IPS-NIHi7 (cell line): ENCODE results near the gene CCDC6.
"Not testable (repeated sequence)": the region's sequence is repeated elsewhere in the genome, so short reads cannot be mapped to it uniquely, and the experiment has no call there.

Experiments used
- DNase-seq: peaks from one replicate; pipeline ENCODE4 v3.0.0; 2012; ENCODE audit warnings: mixed read lengths; ENCODE audit errors: extremely low spot score

Gene CCDC6

DNA sequence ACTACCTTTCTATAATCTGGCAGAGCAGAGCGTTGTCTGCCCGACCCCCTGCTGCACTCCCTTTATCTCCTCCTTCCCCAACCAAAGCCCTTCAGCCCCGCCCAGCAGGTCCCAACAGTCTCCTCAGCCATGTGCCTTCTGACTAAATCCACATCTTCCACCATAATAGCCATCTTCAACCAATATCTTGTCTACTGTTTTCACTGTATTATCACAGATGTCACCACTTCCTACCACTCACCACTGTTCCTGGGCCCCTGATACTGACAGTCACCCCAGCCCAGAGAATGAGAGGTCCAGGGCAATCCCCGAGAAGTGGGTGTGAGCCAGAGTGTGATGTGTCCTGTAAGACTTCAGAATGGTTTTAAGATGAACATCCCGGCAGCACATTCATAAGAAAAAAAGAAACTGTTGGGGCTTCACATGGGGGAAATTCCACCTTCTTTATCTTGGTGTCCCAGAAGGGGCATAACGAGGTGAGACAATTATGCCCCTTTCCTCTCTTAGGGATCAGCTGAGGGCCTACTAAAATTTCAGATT is 25.3 kb downstream of the CCDC6 start:
- DNase-seq, result no peak

DNA sequence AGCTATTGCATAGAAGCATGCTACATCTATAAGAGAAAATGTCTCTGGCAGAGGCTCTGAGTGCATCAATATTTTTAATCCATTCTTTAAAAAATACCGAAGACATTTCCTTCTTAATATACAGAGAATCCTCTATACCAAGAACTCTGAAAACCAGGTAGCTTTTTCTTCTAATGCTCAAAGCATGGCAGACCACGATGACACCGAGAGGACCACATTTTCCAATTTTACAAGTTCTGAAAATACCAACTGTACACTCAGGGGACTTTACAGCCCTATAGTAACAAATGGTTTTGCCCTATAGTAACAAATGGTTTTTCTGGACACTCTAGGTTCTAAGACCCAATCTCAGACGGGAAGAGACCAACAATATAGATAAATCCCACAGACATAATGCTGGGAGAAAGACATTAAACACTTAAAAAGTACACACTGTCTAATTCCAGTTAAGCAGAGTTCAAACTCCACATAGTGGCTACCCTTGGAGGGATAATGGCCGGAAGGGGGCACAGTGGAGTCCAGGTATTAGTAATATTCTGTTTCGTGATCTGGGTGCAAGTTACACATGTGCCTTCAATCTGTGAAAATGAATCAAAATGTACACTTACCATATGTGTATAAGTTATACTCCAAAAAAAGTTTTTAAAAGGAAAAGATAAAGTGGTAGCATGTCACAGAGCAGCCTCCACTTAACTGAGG is 26.2 kb downstream of the CCDC6 start:
- no peak for DNase-seq

DNA sequence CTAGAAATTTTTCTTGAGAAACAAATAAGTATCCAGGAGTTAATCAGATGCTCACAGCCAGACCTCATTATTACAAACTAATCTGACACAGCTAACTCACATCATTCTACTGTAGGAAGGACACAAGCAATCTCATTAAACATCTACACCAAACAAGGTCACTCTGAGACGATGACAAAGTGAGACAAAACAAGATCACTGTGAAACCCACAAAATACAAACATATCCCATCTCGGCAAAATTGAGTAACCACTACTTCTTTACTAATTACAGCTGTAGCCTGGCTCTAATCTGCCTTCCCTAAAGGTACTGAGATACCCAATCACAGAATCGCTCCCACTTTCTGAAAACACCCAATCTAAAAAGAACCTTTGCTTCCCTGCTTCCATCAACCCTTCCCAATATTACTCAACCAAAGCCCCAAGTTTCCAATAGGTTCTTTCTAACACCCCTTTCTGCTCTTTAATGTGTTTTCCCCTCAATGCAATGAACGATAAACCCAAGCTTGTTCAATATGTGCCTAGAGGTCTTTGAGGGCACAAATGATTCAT is 26.9 kb downstream of the CCDC6 start:
- no peak for DNase-seq

DNA sequence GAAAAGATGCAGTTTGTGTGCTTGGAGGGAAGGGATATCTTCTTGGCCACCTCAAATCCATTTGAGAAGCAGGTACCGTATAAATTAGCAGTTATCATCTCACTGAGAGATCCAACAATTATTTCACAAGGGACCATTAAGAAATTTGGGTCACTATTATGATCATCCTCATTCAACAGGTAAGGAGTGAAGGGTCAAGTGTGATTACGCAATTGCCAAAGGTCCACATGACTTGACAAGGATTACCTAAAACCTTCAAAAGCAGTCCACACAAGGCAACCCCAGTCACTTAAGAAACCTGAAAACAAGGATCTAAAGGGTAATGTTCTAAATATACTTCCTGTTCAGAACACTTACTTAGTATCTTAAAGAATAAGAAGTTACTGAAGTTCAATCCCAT is 27.4 kb downstream of the CCDC6 start:
- no peak for DNase-seq

- DNase-seq, result no peak
Measured at GRCh38 chr10:59878289-59878688, 28.1 kb downstream of the CCDC6 start.

GRCh38 chr10:59877191-59877671 is 29.1 kb downstream of the CCDC6 start:
- no peak for DNase-seq

- no peak for DNase-seq
Measured at GRCh38 chr10:59876695-59877094, 29.7 kb downstream of the CCDC6 start.

- DNase-seq, result not testable (repeated sequence)
Measured at GRCh38 chr10:59876208-59876607, 30.1 kb downstream of the CCDC6 start.

DNA sequence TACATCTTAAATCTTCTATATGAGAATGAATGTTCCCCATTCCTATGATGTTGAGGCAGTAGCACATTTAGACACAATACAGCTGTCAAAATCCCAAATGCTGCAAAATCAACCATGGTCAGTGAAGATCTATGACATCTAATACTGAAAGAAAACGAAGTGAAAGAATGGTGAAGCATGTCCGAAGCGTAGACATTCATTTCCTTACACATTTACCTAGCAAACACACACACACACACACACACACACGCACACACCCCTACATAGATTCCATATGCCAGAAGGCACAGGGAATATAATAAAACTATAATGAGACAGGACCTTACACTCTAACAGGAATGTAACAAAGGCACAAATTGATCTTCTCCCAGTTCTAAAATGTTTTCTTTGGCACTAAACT is 32.5 kb downstream of the CCDC6 start:
- DNase-seq, result no peak

GRCh38 chr10:59872892-59873463 is 33.4 kb downstream of the CCDC6 start:
- DNase-seq, result no peak

- no peak for DNase-seq
Measured at GRCh38 chr10:59870152-59870551, 36.2 kb downstream of the CCDC6 start.

DNA sequence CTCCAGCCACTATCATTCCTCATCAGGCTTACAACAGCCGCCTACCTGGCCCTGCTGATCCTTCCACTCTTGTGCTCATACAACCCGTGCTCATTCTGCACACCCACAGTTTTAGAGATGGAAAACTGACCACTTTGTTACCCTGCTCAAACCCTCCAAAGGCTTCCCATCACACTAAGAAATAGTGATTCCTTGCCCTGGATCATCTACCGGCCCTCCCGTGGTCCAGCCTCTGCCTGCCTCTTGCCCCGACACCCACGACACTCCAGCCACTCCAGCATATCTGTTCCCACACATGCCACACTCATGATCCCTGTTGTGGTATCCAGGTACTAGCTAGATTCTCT is 36.8 kb downstream of the CCDC6 start:
- DNase-seq, result no peak

DNA sequence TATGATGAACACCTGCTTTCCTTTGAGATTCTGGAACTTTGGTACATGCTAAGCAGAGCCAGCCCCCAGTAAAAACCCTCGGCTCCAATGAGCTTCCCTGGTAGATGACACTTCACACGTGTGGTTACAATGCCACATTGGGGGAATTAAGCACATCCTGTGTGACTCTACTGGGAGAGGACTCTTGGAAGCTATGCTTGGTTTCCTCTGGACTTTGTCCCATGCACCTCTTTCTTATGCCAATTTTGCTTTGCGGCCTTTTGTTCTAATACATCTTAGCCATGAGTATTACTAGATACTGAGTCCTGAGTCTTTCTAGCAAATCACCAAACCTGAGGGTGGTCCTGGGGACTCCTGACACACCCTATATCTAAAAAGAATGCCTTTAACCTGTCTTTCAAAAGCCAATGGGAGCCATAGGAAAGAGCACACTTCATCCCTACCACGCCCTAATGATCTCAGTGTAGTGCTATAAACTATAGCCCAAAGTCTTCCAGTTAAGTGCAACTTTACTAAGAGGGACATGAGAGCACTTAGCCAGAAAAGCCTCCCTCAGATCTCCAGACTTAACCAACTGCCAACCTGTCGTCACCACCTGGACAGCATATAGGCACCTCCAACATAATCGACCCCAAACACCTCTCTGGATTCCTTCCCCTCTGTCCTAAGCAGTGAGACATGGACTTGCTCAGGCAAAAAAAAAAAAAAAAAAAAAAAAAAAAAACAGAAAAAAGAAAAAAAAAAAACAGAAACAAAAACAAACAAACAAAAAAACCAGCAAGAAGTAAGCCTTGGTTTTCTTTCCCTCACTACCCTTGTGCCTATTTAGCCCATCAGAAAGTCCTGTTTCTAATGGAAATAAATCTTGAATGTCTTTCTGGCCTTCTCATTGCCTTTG is 37.4 kb downstream of the CCDC6 start:
- DNase-seq, result no peak

- no peak for DNase-seq
Measured at GRCh38 chr10:59867590-59867989, 38.8 kb downstream of the CCDC6 start.

DNA sequence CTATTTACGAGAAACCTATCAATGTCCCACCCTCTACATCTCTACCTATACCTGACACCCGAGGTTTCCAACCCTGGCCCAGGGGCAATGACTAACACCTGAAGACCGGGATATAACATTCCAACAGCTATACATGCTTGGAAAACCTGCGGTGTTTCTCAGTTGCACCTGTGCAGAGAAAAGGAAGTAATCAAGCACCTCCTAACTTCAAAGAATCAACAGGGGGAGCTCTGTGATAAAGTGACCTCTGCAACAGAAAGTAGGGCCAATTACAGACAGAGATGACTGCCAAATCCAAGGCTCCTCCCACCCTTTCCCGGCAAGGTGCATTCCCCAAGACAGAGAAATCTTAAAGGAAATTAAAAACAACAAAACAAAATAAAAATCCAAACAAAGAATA is 41.3 kb downstream of the CCDC6 start:
- DNase-seq, result peak; percentile 71

- no peak for DNase-seq
Measured at GRCh38 chr10:59864141-59864962, 42.0 kb downstream of the CCDC6 start.

GRCh38 chr10:59859570-59859969 is 46.8 kb downstream of the CCDC6 start:
- no peak for DNase-seq

DNA sequence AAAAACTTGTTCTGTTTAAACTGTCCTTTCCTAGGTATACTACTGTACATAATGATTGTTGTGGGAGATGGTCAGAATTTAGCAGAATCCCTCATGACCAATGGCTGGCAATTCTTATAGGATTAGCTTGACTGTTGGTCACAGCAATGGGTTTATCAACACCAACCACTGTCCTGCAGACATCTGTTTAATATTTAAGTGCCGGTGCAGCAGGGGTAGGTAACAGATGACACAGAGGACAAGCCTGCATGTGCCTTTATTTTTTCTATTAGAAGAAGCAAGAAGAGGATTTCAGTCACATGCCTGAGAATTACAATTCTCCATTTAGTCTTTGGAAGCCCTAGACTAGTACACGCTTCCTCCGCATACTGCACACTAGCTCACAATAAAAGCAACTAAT is 48.4 kb downstream of the CCDC6 start:
- no peak for DNase-seq

- DNase-seq, result no peak
Measured at GRCh38 chr10:59857049-59857448, 49.3 kb downstream of the CCDC6 start.

GRCh38 chr10:59856104-59856503 is 50.3 kb downstream of the CCDC6 start:
- no peak for DNase-seq

DNA sequence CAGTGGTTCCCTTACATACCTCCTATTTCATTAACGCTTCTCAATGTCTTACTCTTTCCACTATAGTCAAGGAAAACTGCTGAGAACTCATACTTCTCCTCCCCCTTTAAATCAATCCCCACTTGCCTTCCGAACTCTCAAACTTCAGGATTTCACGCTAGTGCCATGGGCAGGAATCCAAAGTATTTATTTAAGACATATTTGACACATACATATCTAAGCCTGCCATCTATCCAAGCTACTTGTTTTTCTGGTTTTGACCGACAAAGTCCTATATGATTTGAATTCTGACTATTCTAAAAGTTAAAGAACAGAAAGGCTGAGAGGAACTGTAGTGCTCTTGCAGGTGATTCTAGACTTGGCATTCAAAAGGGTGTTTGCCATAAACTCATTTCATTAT is 51.8 kb downstream of the CCDC6 start:
- no peak for DNase-seq
